Trophoblast cell (in vitro differentiated cells and primary cell): ENCODE results near the gene SIRPD.

ENCODE experiments used
- DNase-seq, 2 donors: peaks; one replicate each; pipeline ENCODE4 v3.0.0-alpha.2; 2016
- H2AFZ ChIP-seq: 2 replicates; pipeline ENCODE4 v1.6.1; 2013; ENCODE audit warnings: low read length, moderate library complexity, mild to moderate bottlenecking; ENCODE audit not compliant: insufficient read depth, poor library complexity
- H2AK5ac ChIP-seq: 2 replicates; pipeline ENCODE4 v1.6.1; 2013; ENCODE audit warnings: mild to moderate bottlenecking, low read length
- H2BK120ac ChIP-seq: 2 replicates; pipeline ENCODE4 v1.6.1; 2013; ENCODE audit warnings: low read length, mild to moderate bottlenecking, moderate library complexity; ENCODE audit not compliant: insufficient read depth, poor library complexity
- H2BK12ac ChIP-seq: 2 replicates; pipeline ENCODE4 v1.6.1; 2013; ENCODE audit warnings: mild to moderate bottlenecking, low read length, moderate library complexity
- H2BK5ac ChIP-seq: 2 replicates; pipeline ENCODE4 v1.6.1; 2013; ENCODE audit warnings: low read length, low read depth, moderate library complexity, mild to moderate bottlenecking; ENCODE audit not compliant: poor library complexity
- H3K14ac ChIP-seq: 2 replicates; pipeline ENCODE4 v1.6.1; 2013; ENCODE audit warnings: mild to moderate bottlenecking, low read length
- H3K18ac ChIP-seq: 2 replicates; pipeline ENCODE4 v1.6.1; 2013; ENCODE audit warnings: mild to moderate bottlenecking, low read length
- H3K23ac ChIP-seq: 2 replicates; pipeline ENCODE4 v1.6.1; 2013; ENCODE audit warnings: low read length
- H3K27ac ChIP-seq: 2 replicates; pipeline ENCODE4 v1.5.1; 2013; ENCODE audit warnings: low read depth, mild to moderate bottlenecking, inconsistent platforms, low read length, moderate library complexity
- H3K27me3 ChIP-seq: 2 replicates; pipeline ENCODE4 v1.6.1; 2013; ENCODE audit warnings: inconsistent platforms, mild to moderate bottlenecking, low read length, moderate library complexity; ENCODE audit not compliant: insufficient read depth
- H3K36me3 ChIP-seq, 2 experiments: 1 replicate in 1 of 2; 2 replicates in 1 of 2; pipeline ENCODE4 v1.6.1; 2013; ENCODE audit warnings: low read length in 2 of 2, mild to moderate bottlenecking in 2 of 2, moderate library complexity in 1 of 2; ENCODE audit not compliant: insufficient read depth in 2 of 2, control insufficient read depth in 1 of 2
- H3K4ac ChIP-seq: 2 replicates; pipeline ENCODE4 v1.6.1; 2013; ENCODE audit warnings: low read depth, mild to moderate bottlenecking, low read length, moderate library complexity
- H3K4me1 ChIP-seq, 2 experiments: 1 replicate in 1 of 2; 2 replicates in 1 of 2; pipeline ENCODE4 v1.6.1; 2013; ENCODE audit warnings: low read length in 2 of 2, mild to moderate bottlenecking in 2 of 2, moderate library complexity in 1 of 2; ENCODE audit not compliant: insufficient read depth in 2 of 2, control insufficient read depth in 1 of 2
- H3K4me2 ChIP-seq: 2 replicates; pipeline ENCODE4 v1.6.1; 2013; ENCODE audit warnings: inconsistent platforms, mild to moderate bottlenecking, low read length, moderate library complexity
- H3K4me3 ChIP-seq: 2 replicates; pipeline ENCODE4 v1.5.1; 2013; ENCODE audit warnings: mild to moderate bottlenecking, low read depth, low read length, inconsistent platforms
- H3K79me1 ChIP-seq: one replicate; pipeline ENCODE4 v1.6.1; 2013; ENCODE audit warnings: low read length
- H3K79me2 ChIP-seq: 2 replicates; pipeline ENCODE4 v1.6.1; 2013; ENCODE audit warnings: low read length, mild to moderate bottlenecking; ENCODE audit not compliant: control insufficient read depth, insufficient read depth, poor library complexity
- H3K9ac ChIP-seq: 2 replicates; pipeline ENCODE4 v1.6.1; 2013; ENCODE audit warnings: mild to moderate bottlenecking, low read length
- H3K9me3 ChIP-seq: 2 replicates; pipeline ENCODE4 v1.6.1; 2013; ENCODE audit warnings: low read depth, mild to moderate bottlenecking, control low read depth, inconsistent platforms, low read length; ENCODE audit not compliant: insufficient read depth
- H4K12ac ChIP-seq: 2 replicates; pipeline ENCODE4 v1.6.1; 2013; ENCODE audit warnings: low read depth, mild to moderate bottlenecking, low read length, moderate library complexity
- H4K8ac ChIP-seq: 2 replicates; pipeline ENCODE4 v1.6.1; 2013; ENCODE audit warnings: low read depth, mild to moderate bottlenecking, low read length, moderate library complexity
- H4K91ac ChIP-seq: one replicate; pipeline ENCODE4 v1.6.1; 2013; ENCODE audit warnings: low read depth, mild to moderate bottlenecking, low read length, moderate library complexity
- WGBS: extraction: QIAGEN DNeasy Blood & Tissue Kit; methylation state at CpG from one replicate; pipeline ENCODE4 v1.1.7; 2013; ENCODE audit warnings: missing lambda C conversion rate; ENCODE audit not compliant: insufficient read length, insufficient coverage; ENCODE audit errors: extremely low coverage; 5-methylcytosine and 5-hydroxymethylcytosine counted together

The SIRPD gene

DNA sequence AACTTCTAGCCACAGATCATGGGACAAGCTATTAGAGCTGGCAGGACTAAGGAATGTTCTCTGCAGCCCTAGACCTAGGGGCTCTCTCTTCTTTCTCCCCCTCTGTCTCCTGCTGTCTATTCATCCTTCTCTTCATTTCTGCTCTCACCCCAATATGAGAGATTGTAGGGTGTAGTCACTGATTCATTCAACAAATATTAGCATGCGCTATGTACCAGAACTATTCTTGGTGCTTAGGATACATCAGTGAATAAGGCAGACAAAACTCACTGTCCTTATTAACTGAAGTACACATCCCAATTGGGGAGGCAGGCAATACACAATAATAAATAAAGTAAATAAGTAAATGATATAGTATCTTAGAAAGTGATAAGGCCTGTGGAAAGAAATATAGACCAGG lies 51.6 kb downstream of the SIRPD start:
- H3K79me2 ChIP-seq, result no peaks in the 10 kb centered on the region
- H3K4me2 ChIP-seq, result no peak overlapping the region
- no peak overlapping the region for H4K8ac ChIP-seq
- no peak overlapping the region for H4K91ac ChIP-seq
- H2BK12ac ChIP-seq, result no peak overlapping the region
- no peaks in the 10 kb centered on the region for H3K9me3 ChIP-seq
- peaks cover 2% of the 10 kb centered on the region for H3K27me3 ChIP-seq
- no peak overlapping the region for H2BK5ac ChIP-seq
- H3K4me3 ChIP-seq, result no peak overlapping the region
- H2BK120ac ChIP-seq, result no peak overlapping the region
- WGBS, result no CpG with 5 or more reads among the region's 1 CpG
- no peak overlapping the region for H3K4ac ChIP-seq
- no peak overlapping the region for H2AK5ac ChIP-seq
- H3K36me3 ChIP-seq, result no peaks in the 10 kb centered on the region
- no peak overlapping the region for H3K14ac ChIP-seq
- H3K27ac ChIP-seq, result no peak overlapping the region
- no peak overlapping the region for H3K18ac ChIP-seq
- no peak overlapping the region for H3K9ac ChIP-seq
- H3K79me1 ChIP-seq, result peaks cover 2% of the 10 kb centered on the region
- peaks cover 1 to 3% of the 10 kb centered on the region in 2 experiments for H3K4me1 ChIP-seq
- no peak overlapping the region for H2AFZ ChIP-seq
- no peak overlapping the region for H4K12ac ChIP-seq
- DNase-seq, result no peak
- no peak overlapping the region for H3K23ac ChIP-seq

DNA sequence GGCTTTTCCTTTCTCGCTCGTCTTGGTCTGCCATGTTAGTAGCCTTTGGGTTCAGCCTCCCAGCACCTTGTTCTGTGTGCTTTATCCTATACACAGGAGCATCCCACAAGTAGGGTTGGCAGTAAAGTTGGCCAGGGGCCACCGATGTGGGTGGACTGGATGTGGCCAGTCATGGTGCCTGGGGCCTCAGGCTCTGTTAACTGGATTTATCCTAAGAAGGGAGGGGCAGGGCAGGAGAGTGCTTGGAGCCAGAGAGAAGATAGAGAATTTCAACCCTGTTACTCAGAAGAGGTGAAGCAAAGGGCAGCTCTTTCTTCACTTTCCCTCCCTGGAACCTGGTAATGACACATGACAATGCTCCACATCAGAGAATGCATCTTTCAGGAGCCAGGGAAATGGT lies 52.1 kb downstream of the SIRPD start:
- H3K4ac ChIP-seq, result no peak overlapping the region
- WGBS, result no CpG with 5 or more reads among the region's 3 CpGs

DNA sequence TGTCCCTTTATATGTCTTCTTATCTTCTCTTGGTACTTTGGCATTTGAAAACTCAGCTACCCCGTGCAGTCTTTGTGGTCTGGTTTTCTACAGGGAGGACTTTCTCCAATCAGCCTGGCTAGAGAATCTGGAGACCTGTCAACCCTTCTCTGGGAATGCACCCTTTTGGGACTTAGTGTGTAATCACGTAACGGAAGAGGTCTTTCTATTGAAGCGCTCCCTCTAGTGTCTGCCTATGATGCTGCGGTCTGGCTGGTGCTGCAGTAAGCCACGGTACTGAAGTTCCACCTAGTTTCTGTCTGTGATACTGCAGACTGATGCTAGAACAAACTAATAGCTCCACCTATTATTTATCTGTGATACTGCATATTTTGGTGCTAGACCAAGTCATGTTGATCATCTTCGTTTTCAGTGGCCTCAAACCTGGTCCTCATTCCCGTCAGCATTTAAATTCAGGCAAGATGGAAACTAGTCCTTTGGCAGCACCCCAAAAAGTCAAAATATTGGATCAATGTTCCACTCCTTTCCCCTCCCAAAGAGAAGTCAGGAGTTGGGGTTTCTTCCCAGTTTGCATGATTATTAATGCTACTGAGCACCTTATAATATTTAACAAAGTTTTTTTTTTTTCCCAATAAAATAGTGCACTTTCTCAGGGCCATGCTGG lies 53.8 kb downstream of the SIRPD start:
- WGBS, result no CpG with 5 or more reads among the region's 8 CpGs
- Histone ChIP-seq H3K18ac (no peak overlapping the region), H4K91ac (no peak overlapping the region), H3K79me2 (no peaks in the 10 kb centered on the region), H3K14ac (no peak overlapping the region), H4K8ac (no peak overlapping the region), H2BK12ac (no peak overlapping the region), H3K27ac (no peak overlapping the region), H3K23ac (no peak overlapping the region), H3K9me3 (no peaks in the 10 kb centered on the region), H3K9ac (no peak overlapping the region), H3K79me1 (peaks cover 11% of the 10 kb centered on the region), H3K4me3 (no peak overlapping the region), H3K4ac (no peak overlapping the region), H4K12ac (no peak overlapping the region), H3K4me1 (peaks cover 9% of the 10 kb centered on the region in 2 experiments), H3K36me3 (no peaks in the 10 kb centered on the region), H2AK5ac (no peak overlapping the region), H2AFZ (no peak overlapping the region), H2BK5ac (no peak overlapping the region), H3K4me2 (no peak overlapping the region), H2BK120ac (no peak overlapping the region), H3K27me3 (peaks cover 2% of the 10 kb centered on the region)
- DNase-seq, result peak; percentile 91 to 97

More for the DNA sequence above, 52.1 kb downstream of the SIRPD start:
- no peak overlapping the region for H4K12ac ChIP-seq
- H3K4me2 ChIP-seq, result no peak overlapping the region
- no peak overlapping the region for H3K27ac ChIP-seq
- H3K27me3 ChIP-seq, result peaks cover 2% of the 10 kb centered on the region
- H2AFZ ChIP-seq, result no peak overlapping the region
- no peak overlapping the region for H3K14ac ChIP-seq
- no peak overlapping the region for H2BK5ac ChIP-seq
- H4K91ac ChIP-seq, result no peak overlapping the region
- H3K18ac ChIP-seq, result no peak overlapping the region
- H2BK120ac ChIP-seq, result no peak overlapping the region
- H3K23ac ChIP-seq, result no peak overlapping the region
- no peak overlapping the region for H3K9ac ChIP-seq
- H2AK5ac ChIP-seq, result no peak overlapping the region
- H3K79me2 ChIP-seq, result no peaks in the 10 kb centered on the region
- peak; percentile 48 to 67 for DNase-seq
- H3K4me3 ChIP-seq, result no peak overlapping the region
- no peaks in the 10 kb centered on the region for H3K9me3 ChIP-seq
- H3K79me1 ChIP-seq, result peaks cover 3% of the 10 kb centered on the region
- H3K36me3 ChIP-seq, result no peaks in the 10 kb centered on the region
- no peak overlapping the region for H4K8ac ChIP-seq
- H2BK12ac ChIP-seq, result no peak overlapping the region
- peaks cover 6% of the 10 kb centered on the region in 2 experiments for H3K4me1 ChIP-seq

DNA sequence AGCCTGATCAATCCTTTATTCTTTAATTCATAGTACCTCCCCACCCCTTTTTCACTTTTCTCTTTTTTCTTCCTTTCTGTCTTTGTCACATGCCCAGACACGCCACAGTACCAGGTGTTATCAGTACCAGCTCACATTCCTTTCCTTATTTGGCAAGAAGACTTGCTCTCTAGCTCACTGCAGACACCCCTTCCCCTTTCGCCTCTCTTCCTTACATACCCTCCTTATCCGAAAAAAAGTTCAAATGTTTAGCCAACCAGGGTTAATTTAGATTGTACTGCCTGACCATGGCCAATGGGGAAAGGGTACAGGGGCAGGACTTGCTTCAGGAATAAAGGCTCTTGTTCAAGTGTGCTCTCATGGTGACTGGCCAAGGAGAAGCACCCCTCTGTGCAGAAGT lies 57.0 kb downstream of the SIRPD start:
- Histone ChIP-seq H3K4ac (no peak overlapping the region), H3K4me1 (peaks cover 9% of the 10 kb centered on the region in 2 experiments), H4K91ac (peak overlapping the region; percentile 77), H3K4me2 (no peak overlapping the region), H2BK12ac (no peak overlapping the region), H2AFZ (no peak overlapping the region), H4K12ac (no peak overlapping the region), H3K9ac (no peak overlapping the region), H3K4me3 (no peak overlapping the region), H3K18ac (no peak overlapping the region), H3K27me3 (peaks cover 2% of the 10 kb centered on the region), H3K9me3 (no peaks in the 10 kb centered on the region), H3K14ac (no peak overlapping the region), H3K27ac (no peak overlapping the region), H3K36me3 (no peaks in the 10 kb centered on the region), H2BK120ac (peak overlapping the region; percentile 96), H3K79me1 (peaks cover 11% of the 10 kb centered on the region), H4K8ac (no peak overlapping the region), H2AK5ac (no peak overlapping the region), H2BK5ac (peak overlapping the region; percentile 93), H3K23ac (no peak overlapping the region), H3K79me2 (no peaks in the 10 kb centered on the region)
- WGBS, result no CpG with 5 or more reads among the region's 3 CpGs
- DNase-seq, result peak in 1 of 2 donors; percentile 57
